GM23338 (cell line): ENCODE measurements around the gene MACROD1. TPM values are rescaled to one million over a fixed set of nuclear protein-coding genes. Genes with fewer than 3 reads are reported as not detected.

Experiments
- ATAC-seq: fragments of 200-7000 bp; cut with Tn5 transposase; 3 replicates; pipeline ENCODE4 v1.9.1; 2020
- DNase-seq: peaks from one replicate; pipeline ENCODE4 v3.0.0-alpha.2; 2015; ENCODE audit warnings: low spot score
- H2AFZ ChIP-seq: fragments of 200-600 bp; sonication (generic); 2 replicates; pipeline ENCODE4 v1.8.0; 2016; ENCODE audit warnings: antibody characterized with exemption, mild to moderate bottlenecking, moderate library complexity
- H3F3A ChIP-seq: fragments of 200-600 bp; sonication (generic); replicated peaks from 2 replicates; pipeline ENCODE4 v1.8.0; 2017; ENCODE audit warnings: antibody characterized with exemption, mixed run types, low read depth
- H3K27ac ChIP-seq: fragments of 200-600 bp; sonication (generic); 2 replicates; pipeline ENCODE4 v1.6.1; 2016; ENCODE audit warnings: low read depth
- H3K27me3 ChIP-seq: fragments of 200-600 bp; sonication (generic); 2 replicates; pipeline ENCODE4 v1.8.0; 2016; ENCODE audit warnings: mild to moderate bottlenecking, mixed run types, moderate library complexity; ENCODE audit not compliant: insufficient read depth
- H3K36me3 ChIP-seq: fragments of 200-600 bp; sonication (generic); 2 replicates; pipeline ENCODE4 v1.8.0; 2016; ENCODE audit warnings: mild to moderate bottlenecking; ENCODE audit not compliant: insufficient read depth
- H3K4me1 ChIP-seq: fragments of 200-600 bp; sonication (generic); 2 replicates; pipeline ENCODE4 v1.8.0; 2016; ENCODE audit warnings: mild to moderate bottlenecking, moderate library complexity; ENCODE audit not compliant: insufficient read depth
- H3K4me2 ChIP-seq: fragments of 200-600 bp; sonication (generic); 2 replicates; pipeline ENCODE4 v1.7.1; 2017; ENCODE audit warnings: mixed run types
- H3K4me3 ChIP-seq: fragments of 200-600 bp; sonication (generic); 2 replicates; pipeline ENCODE4 v1.6.1; 2016; ENCODE audit warnings: mixed run types
- H3K79me2 ChIP-seq: fragments of 200-600 bp; sonication (generic); replicated peaks from 2 replicates; pipeline ENCODE4 v1.8.0; 2017; ENCODE audit warnings: mild to moderate bottlenecking; ENCODE audit not compliant: insufficient read depth
- H3K9me2 ChIP-seq: fragments of 200-600 bp; sonication (generic); 2 replicates; pipeline ENCODE4 v1.8.0; 2017; ENCODE audit not compliant: insufficient read depth
- H4K20me1 ChIP-seq: fragments of 200-600 bp; sonication (generic); replicated peaks from 2 replicates; pipeline ENCODE4 v1.8.0; 2017; ENCODE audit warnings: mild to moderate bottlenecking; ENCODE audit not compliant: insufficient read depth
- H3K27ac Mint-ChIP-seq: 2 replicates; pipeline ENCODE4 v1.8.0; 2020; ENCODE audit warnings: inconsistent platforms, mild to moderate bottlenecking, moderate library complexity, mixed read lengths
- H3K27me3 Mint-ChIP-seq: 3 replicates; pipeline ENCODE4 v1.8.0; 2022; ENCODE audit warnings: low read depth, mild to moderate bottlenecking, moderate library complexity, mixed read lengths, inconsistent platforms; ENCODE audit not compliant: insufficient read depth, poor library complexity
- H3K36me3 Mint-ChIP-seq: 3 replicates; pipeline ENCODE4 v1.8.0; 2021; ENCODE audit warnings: low read depth, mild to moderate bottlenecking, inconsistent platforms, moderate library complexity, mixed read lengths
- H3K4me1 Mint-ChIP-seq: 3 replicates; pipeline ENCODE4 v1.8.0; 2020; ENCODE audit warnings: mild to moderate bottlenecking, inconsistent platforms, mixed read lengths
- H3K4me3 Mint-ChIP-seq: 3 replicates; pipeline ENCODE4 v1.8.0; 2021; ENCODE audit warnings: moderate library complexity, mild to moderate bottlenecking, inconsistent platforms, mixed read lengths
- H3K9me3 Mint-ChIP-seq: 3 replicates; pipeline ENCODE4 v1.8.0; 2020; ENCODE audit warnings: moderate library complexity, mild to moderate bottlenecking, inconsistent platforms, mixed read lengths
- EZH2 ChIP-seq: fragments of 200-600 bp; sonication (generic); IDR thresholded peaks from one replicate; pipeline ENCODE4 v1.8.0; 2017; ENCODE audit warnings: antibody characterized with exemption, mild to moderate bottlenecking, low read depth; ENCODE audit not compliant: unreplicated experiment
- EZH2phosphoT487 ChIP-seq: fragments of 200-600 bp; sonication (generic); IDR thresholded peaks from one replicate; pipeline ENCODE4 v1.8.1; 2018; ENCODE audit warnings: antibody characterized with exemption; ENCODE audit not compliant: unreplicated experiment
- JUNB ChIP-seq: IDR thresholded peaks from one replicate; pipeline ENCODE4 v1.6.1; 2016; ENCODE audit warnings: antibody characterized with exemption; ENCODE audit not compliant: unreplicated experiment
- NANOG ChIP-seq: IDR thresholded peaks from 2 replicates; pipeline ENCODE4 v1.6.1; 2016; ENCODE audit warnings: antibody characterized with exemption, borderline replicate concordance
- POLR2AphosphoS5 ChIP-seq: IDR thresholded peaks from 2 replicates; pipeline ENCODE4 v1.6.1; 2016; ENCODE audit warnings: antibody characterized with exemption, low read depth
- STAT1 ChIP-seq: IDR thresholded peaks from one replicate; pipeline ENCODE4 v1.6.1; 2016; ENCODE audit warnings: antibody characterized with exemption; ENCODE audit not compliant: unreplicated experiment
- ZNF114 ChIP-seq: fragments of 250-450 bp; sonication (Bioruptor Pico); IDR thresholded peaks from 2 replicates; pipeline ENCODE4 v1.5.0; 2020; ENCODE audit warnings: mild to moderate bottlenecking, moderate library complexity
- ZNF331 ChIP-seq: fragments of 250-450 bp; sonication (Bioruptor Pico); IDR thresholded peaks from 2 replicates; pipeline ENCODE4 v1.5.0; 2020; ENCODE audit warnings: low read depth, mild to moderate bottlenecking, moderate library complexity
- ZNF462 ChIP-seq: fragments of 250-450 bp; sonication (Bioruptor Pico); IDR thresholded peaks from 2 replicates; pipeline ENCODE4 v1.5.0; 2020; ENCODE audit warnings: mild to moderate bottlenecking, moderate library complexity
- polyA plus RNA-seq: library from polyadenylated mRNA; unstranded; fragments of >200 nt; fragmentation: Nextera tagmentation; extraction: Ambion mirVana; gene quantifications from 2 replicates; pipeline ENCODE4 v1.2.1, GENCODE V29; 2016
- total RNA-seq: library from RNA; depleted of rRNA; stranded (reverse); fragments of >200 nt; shearing (Covaris generic); gene quantifications from 2 replicates; pipeline ENCODE4 v1.2.3, GENCODE V29; 2014
- TF ChIP-seq, protein P1 (sequence below): IDR thresholded peaks from one replicate; pipeline ENCODE4 v1.6.1; 2018; ENCODE audit warnings: antibody characterized with exemption; ENCODE audit not compliant: unreplicated experiment
- TF ChIP-seq, protein P2 (sequence below): IDR thresholded peaks from 2 replicates; pipeline ENCODE4 v1.6.1; 2016; ENCODE audit warnings: antibody characterized with exemption
- TF ChIP-seq, protein P3 (sequence below), 2 experiments: fragments of 200-600 bp in 1 of 2; sonication (generic) in 1 of 2; conservative IDR thresholded peaks; 2 replicates each; pipeline versions ENCODE4 v1.5.1 to v1.6.1; 2016 to 2017; ENCODE audit warnings: antibody characterized with exemption in 2 of 2, low read depth in 2 of 2, mild to moderate bottlenecking in 2 of 2, moderate library complexity in 1 of 2

The MACROD1 gene
- total and polyA plus RNA-seq, 2 experiments from 2014 or later: 33.0 to 51.6 TPM

DNA sequence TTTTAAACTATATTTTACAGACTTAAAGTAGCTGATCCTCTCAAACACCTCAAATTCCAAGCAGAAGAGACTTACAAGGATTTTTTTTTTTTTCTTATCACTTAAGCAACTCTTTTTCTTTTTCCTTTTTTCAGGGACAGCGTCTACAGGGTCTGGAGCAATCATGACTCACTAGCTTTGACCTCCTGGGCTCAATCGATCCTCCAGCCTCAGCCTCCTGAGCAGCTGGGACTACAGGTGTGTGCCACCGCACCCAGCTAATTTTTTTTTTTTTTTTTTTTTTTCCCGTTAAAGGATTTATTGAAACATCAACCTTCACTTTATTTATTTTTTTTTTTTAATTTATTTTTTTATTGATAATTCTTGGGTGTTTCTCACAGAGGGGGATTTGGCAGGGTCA is 4.5 kb upstream of the MACROD1 start:
- no peaks in the 10 kb centered on the region; the same call in 1 of the 2 replicates for H3F3A ChIP-seq
- H3K36me3 Mint-ChIP-seq: peaks cover 15% of the 10 kb centered on the region
- no peak overlapping the region for H3K27ac Mint-ChIP-seq
- no peaks in the 10 kb centered on the region for H3K36me3 ChIP-seq
- no peak overlapping the region for H3K4me3 Mint-ChIP-seq
- H3K9me3 Mint-ChIP-seq: peaks cover 21% of the 10 kb centered on the region
- no peak for ATAC-seq
- TF ChIP-seq ZNF331 (CRISPR knock-in tag) (no peak), EZH2phosphoT487 (no peak), EZH2 (no peak), ZNF462 (no peak), ZNF114 (CRISPR knock-in tag) (no peak), STAT1 (no peak), JUNB (no peak), POLR2AphosphoS5 (no peak), NANOG (no peak)
- TF ChIP-seq, protein P1, sequence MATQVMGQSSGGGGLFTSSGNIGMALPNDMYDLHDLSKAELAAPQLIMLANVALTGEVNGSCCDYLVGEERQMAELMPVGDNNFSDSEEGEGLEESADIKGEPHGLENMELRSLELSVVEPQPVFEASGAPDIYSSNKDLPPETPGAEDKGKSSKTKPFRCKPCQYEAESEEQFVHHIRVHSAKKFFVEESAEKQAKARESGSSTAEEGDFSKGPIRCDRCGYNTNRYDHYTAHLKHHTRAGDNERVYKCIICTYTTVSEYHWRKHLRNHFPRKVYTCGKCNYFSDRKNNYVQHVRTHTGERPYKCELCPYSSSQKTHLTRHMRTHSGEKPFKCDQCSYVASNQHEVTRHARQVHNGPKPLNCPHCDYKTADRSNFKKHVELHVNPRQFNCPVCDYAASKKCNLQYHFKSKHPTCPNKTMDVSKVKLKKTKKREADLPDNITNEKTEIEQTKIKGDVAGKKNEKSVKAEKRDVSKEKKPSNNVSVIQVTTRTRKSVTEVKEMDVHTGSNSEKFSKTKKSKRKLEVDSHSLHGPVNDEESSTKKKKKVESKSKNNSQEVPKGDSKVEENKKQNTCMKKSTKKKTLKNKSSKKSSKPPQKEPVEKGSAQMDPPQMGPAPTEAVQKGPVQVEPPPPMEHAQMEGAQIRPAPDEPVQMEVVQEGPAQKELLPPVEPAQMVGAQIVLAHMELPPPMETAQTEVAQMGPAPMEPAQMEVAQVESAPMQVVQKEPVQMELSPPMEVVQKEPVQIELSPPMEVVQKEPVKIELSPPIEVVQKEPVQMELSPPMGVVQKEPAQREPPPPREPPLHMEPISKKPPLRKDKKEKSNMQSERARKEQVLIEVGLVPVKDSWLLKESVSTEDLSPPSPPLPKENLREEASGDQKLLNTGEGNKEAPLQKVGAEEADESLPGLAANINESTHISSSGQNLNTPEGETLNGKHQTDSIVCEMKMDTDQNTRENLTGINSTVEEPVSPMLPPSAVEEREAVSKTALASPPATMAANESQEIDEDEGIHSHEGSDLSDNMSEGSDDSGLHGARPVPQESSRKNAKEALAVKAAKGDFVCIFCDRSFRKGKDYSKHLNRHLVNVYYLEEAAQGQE: no peak
- TF ChIP-seq, protein P2, sequence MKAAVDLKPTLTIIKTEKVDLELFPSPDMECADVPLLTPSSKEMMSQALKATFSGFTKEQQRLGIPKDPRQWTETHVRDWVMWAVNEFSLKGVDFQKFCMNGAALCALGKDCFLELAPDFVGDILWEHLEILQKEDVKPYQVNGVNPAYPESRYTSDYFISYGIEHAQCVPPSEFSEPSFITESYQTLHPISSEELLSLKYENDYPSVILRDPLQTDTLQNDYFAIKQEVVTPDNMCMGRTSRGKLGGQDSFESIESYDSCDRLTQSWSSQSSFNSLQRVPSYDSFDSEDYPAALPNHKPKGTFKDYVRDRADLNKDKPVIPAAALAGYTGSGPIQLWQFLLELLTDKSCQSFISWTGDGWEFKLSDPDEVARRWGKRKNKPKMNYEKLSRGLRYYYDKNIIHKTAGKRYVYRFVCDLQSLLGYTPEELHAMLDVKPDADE: no peak
- TF ChIP-seq, protein P3, sequence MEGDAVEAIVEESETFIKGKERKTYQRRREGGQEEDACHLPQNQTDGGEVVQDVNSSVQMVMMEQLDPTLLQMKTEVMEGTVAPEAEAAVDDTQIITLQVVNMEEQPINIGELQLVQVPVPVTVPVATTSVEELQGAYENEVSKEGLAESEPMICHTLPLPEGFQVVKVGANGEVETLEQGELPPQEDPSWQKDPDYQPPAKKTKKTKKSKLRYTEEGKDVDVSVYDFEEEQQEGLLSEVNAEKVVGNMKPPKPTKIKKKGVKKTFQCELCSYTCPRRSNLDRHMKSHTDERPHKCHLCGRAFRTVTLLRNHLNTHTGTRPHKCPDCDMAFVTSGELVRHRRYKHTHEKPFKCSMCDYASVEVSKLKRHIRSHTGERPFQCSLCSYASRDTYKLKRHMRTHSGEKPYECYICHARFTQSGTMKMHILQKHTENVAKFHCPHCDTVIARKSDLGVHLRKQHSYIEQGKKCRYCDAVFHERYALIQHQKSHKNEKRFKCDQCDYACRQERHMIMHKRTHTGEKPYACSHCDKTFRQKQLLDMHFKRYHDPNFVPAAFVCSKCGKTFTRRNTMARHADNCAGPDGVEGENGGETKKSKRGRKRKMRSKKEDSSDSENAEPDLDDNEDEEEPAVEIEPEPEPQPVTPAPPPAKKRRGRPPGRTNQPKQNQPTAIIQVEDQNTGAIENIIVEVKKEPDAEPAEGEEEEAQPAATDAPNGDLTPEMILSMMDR (conservative IDR thresholded peaks at IDR 0.05; ENCODE audit: low read depth in 2 of 2): no peak
- DNase-seq: no peak
- H3K27ac ChIP-seq: no peak overlapping the region
- H3K9me2 ChIP-seq: no peaks in the 10 kb centered on the region
- H3K79me2 ChIP-seq: no peaks in the 10 kb centered on the region
- peaks cover 24% of the 10 kb centered on the region for H3K27me3 Mint-ChIP-seq
- peaks cover 3% of the 10 kb centered on the region; the same call in 2 of the 3 replicates for H3K4me1 Mint-ChIP-seq
- H3K4me2 ChIP-seq: no peak overlapping the region
- no peaks in the 10 kb centered on the region for H4K20me1 ChIP-seq
- peaks cover 11% of the 10 kb centered on the region for H3K27me3 ChIP-seq
- no peak overlapping the region for H3K4me3 ChIP-seq
- 0 out of 2 replicates have a peak, but pooled peaks cover 5% of the 10 kb centered on the region for H3K4me1 ChIP-seq
- H2AFZ ChIP-seq: no peak overlapping the region
